Spleen (tissue), 7 donors: ENCODE data around the gene ZNF208.

Experiments used
- CTCF ChIP-seq, 11 experiments: fragments of 200-600 bp in 7 of 11; fragments of 450-650 bp in 4 of 11; sonication (generic) in 4 of 11; IDR thresholded peaks in 8 of 11; conservative IDR thresholded peaks in 3 of 11; 1 replicate in 7 of 11; 2 replicates in 4 of 11; pipeline versions ENCODE4 v1.4.0 to v1.8.0; 2016 to 2021; ENCODE audit warnings: antibody characterized with exemption in 11 of 11, inconsistent platforms in 4 of 11, mild to moderate bottlenecking in 1 of 11
- POLR2A ChIP-seq, 3 donors: fragments of 450-650 bp; IDR thresholded peaks; one replicate each; pipeline ENCODE4 v1.5.1; 2017; ENCODE audit warnings: antibody characterized with exemption in 3 of 3, mild to moderate bottlenecking in 1 of 3
- donor health status: DM: no; HTN: no; CAD: no; lungs with moderate emphysema.
- donor health status: DM: no; HTN: no; CAD: no.
- donor health status: DM: no; HTN: no; CAD: no.

GRCh38 chr19:21908066-21908465 is 102.7 kb downstream of the ZNF208 start:
- TF ChIP-seq CTCF (IDR thresholded peaks at IDR 0.05 in 8 of 11, conservative IDR thresholded peaks at IDR 0.05 in 3 of 11): no peak
- TF ChIP-seq POLR2A (IDR thresholded peaks at IDR 0.05): no peak
